RPMI7951 (cell line): ENCODE measurements around the gene MUL1. TPM values are rescaled to one million over a fixed set of nuclear protein-coding genes. Genes with fewer than 3 reads are reported as not detected.

ENCODE experiments used
- DNase-seq: peaks from one replicate; pipeline ENCODE4 v3.0.0-alpha.2; 2012; ENCODE audit warnings: low read depth
- total RNA-seq: library from RNA; depleted of rRNA; stranded (reverse); fragments of >200 nt; shearing (Covaris generic); gene quantifications from 2 replicates; pipeline ENCODE4 v1.2.3, GENCODE V29; 2014; rRNA removed

The MUL1 gene
- total RNA-seq, 1 experiment from 2014 or later: 22.1 TPM

DNA sequence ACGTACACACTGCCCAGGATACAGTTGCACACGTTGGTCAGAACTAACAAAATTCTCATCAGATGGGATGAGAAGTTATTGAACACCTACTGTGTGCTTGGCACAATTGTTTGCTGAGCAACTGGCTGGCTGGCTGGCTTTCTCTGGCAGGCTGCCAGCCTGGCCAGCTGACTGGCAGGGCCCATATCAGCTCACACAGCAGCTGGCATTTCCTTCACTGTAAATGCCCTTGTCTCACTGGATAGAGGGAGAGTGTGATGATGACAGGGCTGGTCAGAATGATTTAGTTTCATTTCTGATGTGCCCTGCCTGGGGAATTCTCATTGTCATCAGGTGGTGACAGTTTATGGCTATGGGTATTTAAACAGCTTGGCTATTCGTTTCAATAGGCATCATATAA is 37.8 kb downstream of the MUL1 start:
- DNase-seq: peak; percentile 27

DNA sequence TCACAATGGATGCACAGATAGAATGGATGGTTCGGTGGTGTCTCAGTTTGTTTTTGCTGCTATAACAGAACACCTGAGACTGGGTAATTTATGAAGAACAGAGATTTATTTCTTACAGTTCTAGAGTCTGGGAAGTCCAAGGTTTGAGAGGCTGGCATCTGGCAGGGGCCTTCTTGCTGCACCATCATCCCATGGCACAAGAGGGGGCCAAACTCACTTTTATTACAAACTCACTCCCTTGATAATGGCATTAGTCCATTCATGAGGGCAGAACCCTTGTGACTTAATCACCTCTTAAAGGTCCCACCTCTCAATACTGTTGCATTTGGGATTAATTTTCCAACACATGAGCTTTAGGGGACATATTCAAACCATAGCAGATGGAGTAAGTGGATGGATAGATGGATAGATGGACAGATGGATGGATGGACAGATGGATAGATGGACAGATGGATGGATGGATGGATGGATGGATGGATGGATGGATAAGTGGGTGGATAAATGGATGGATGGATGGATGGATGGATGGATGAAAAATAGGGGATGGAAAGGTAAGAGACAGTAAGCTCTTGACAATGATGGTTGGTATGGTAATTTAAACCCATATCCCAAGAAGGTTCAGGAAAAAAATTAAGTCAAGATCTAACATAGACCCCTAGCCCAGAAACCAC is 38.4 kb downstream of the MUL1 start:
- DNase-seq: peak; percentile 39

- DNase-seq: no peak
These were observed 41.7 kb downstream of the MUL1 start for GRCh38 chr1:20466273-20466672.

GRCh38 chr1:20465187-20465586 is 42.8 kb downstream of the MUL1 start:
- no peak for DNase-seq

DNA sequence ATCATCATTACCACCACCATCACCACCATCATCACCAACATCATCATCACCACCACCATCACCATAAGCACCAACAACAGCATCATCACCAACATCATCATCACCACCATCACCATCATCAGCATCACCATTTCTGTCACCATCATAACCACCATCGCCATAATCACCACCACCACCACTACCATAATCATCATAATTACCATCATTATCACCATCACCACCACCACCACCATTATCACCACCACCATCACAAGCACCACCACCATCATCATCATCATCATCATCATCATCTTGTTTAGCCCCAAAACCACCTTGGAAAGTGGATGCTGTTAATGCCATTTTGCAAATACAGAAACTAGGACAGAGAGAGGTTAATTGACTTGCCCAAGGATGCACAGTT is 44.4 kb downstream of the MUL1 start:
- DNase-seq: no peak

GRCh38 chr1:20462397-20462796 is 45.6 kb downstream of the MUL1 start:
- DNase-seq: no peak

GRCh38 chr1:20458717-20459116 is 49.2 kb downstream of the MUL1 start:
- no peak for DNase-seq

DNA sequence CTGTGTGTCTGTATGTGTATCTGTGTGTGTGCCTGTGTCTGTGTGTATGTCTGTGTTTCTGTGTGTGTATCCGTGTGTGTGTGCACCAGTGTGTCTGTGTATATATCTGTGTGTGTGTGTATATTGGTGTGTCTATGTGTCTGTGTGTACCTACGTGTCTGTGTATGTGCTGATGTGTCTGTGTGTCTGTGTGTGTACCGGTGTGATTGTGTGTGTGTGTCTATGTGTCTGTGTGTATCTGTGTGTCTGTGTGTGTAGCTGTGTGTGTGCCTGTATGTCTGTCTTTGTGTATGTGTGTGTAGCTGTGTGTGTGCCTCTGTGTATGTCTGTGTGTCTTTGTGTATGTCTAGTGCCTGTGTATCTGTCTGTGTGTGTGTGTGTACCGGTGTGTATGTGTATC is 53.9 kb downstream of the MUL1 start:
- no peak for DNase-seq

DNA sequence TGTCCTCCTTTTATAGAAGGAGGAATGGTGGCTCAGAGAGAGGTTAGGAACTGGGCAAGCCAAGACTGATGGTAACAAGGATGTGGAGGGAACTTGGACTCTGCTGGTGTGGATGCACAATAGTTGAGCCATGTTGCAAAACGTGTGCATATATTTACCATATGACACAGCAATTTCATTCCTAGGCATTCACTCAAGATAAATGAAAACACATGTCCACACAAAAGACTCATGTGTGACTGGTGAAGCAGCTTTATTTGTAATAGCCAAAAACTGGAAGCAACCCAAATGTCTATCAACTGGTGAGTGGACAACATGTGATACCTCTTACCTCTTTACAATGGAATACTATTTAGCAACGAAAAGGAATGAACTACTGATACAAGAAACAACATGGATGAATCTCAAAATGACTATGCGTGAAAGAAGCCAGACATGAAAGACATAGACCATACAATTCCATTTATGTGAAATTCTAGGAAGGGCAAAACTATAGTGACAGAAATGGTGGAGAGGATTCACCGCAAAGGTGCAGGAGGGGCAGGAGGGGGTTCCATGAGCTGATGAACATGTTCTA is 58.1 kb downstream of the MUL1 start:
- peak; percentile 63 for DNase-seq

Other genes with a start within 250 kb of the MUL1 start
- gene VWA5B1, start 217.3 kb downstream of the MUL1 start, total RNA-seq: not detected in 2 replicates
- 6.7 and 9.9 TPM in 2 replicates for gene CAMK2N1, start 21.9 kb downstream of the MUL1 start, total RNA-seq
- 0.10 TPM in 1 of 2 replicates, not detected in the other for gene FAM43B, start 44.4 kb upstream of the MUL1 start, total RNA-seq
- gene CDA, start 80.9 kb upstream of the MUL1 start, total RNA-seq: 23.9 and 24.9 TPM in 2 replicates
- gene PINK1, start 125.3 kb upstream of the MUL1 start, total RNA-seq: 52.0 and 57.2 TPM in 2 replicates
- gene DDOST, start 153.2 kb upstream of the MUL1 start, total RNA-seq: 456 and 523 TPM in 2 replicates
- gene KIF17, start 209.9 kb upstream of the MUL1 start, total RNA-seq: not detected in 2 replicates
- 0.20 and 0.24 TPM in 2 replicates for gene SH2D5, start 224.6 kb upstream of the MUL1 start, total RNA-seq